PC-3 (cell line): ENCODE measurements around the gene TECTA. TPM values are rescaled to one million over a fixed set of nuclear protein-coding genes. Genes with fewer than 3 reads are reported as not detected.
"Not testable (repeated sequence)": the region's sequence is repeated elsewhere in the genome, so short reads cannot be mapped to it uniquely, and the experiment has no call there.

ENCODE experiments used
- ATAC-seq: fragments of 200-7000 bp; cut with Tn5 transposase; 2 replicates; pipeline ENCODE4 v1.9.1; 2020; ENCODE audit warnings: mild to moderate bottlenecking, moderate library complexity
- BruUV-seq: library from RNA; stranded (reverse); fragments of 400-500 nt; replicated peaks from 2 replicates; lab custom pipeline; 2021; lab: Mats Ljungman, UMichigan
- CTCF ChIA-PET: fragments of 300-600 bp; sonication (Branson Sonifier 250); formaldehyde crosslinking; loops from one replicate; lab custom pipeline; 2022; ENCODE audit warnings: antibody characterized with exemption; lab: Charles Lee
- POLR2A ChIA-PET: fragments of 300-600 bp; sonication (Branson Sonifier 250); formaldehyde crosslinking; loops from one replicate; lab custom pipeline; 2022; ENCODE audit warnings: antibody characterized with exemption; ENCODE audit not compliant: unreplicated experiment; lab: Charles Lee
- DNase-seq: peaks from one replicate; pipeline ENCODE4 v3.0.0-alpha.2; 2015
- H2AFZ ChIP-seq: fragments of 300-600 bp; sonication (generic); 2 replicates; pipeline ENCODE4 v1.6.0; 2016; ENCODE audit warnings: antibody characterized with exemption, low read length
- H3F3A ChIP-seq: fragments of 300-600 bp; sonication (generic); one replicate; pipeline ENCODE4 v1.6.0; 2017; ENCODE audit warnings: antibody characterized with exemption, low read length, control low read depth, mild to moderate bottlenecking; ENCODE audit not compliant: unreplicated experiment
- H3K27ac ChIP-seq: fragments of 300-600 bp; sonication (generic); 2 replicates; pipeline ENCODE4 v1.5.1; 2016; ENCODE audit warnings: mild to moderate bottlenecking, low read length
- H3K27me3 ChIP-seq: fragments of 300-600 bp; sonication (generic); 2 replicates; pipeline ENCODE4 v1.6.1; 2016; ENCODE audit warnings: low read length, mixed read lengths
- H3K36me3 ChIP-seq: fragments of 300-600 bp; sonication (generic); 2 replicates; pipeline ENCODE4 v1.6.1; 2016; ENCODE audit warnings: low read depth, mixed run types, low read length, mixed read lengths
- H3K4me1 ChIP-seq: fragments of 300-600 bp; sonication (generic); 2 replicates; pipeline ENCODE4 v1.5.1; 2016; ENCODE audit warnings: low read length; ENCODE audit not compliant: insufficient read depth
- H3K4me2 ChIP-seq: fragments of 300-600 bp; sonication (generic); 2 replicates; pipeline ENCODE4 v1.6.0; 2016; ENCODE audit warnings: low read length
- H3K4me3 ChIP-seq: fragments of 300-600 bp; sonication (generic); 2 replicates; pipeline ENCODE4 v1.5.1; 2016; ENCODE audit warnings: mild to moderate bottlenecking, low read length, mixed read lengths
- H3K79me2 ChIP-seq: fragments of 300-600 bp; sonication (generic); 2 replicates; pipeline ENCODE4 v1.6.1; 2017; ENCODE audit warnings: low read length, mixed read lengths
- H3K9ac ChIP-seq: fragments of 300-600 bp; sonication (generic); 2 replicates; pipeline ENCODE4 v1.6.0; 2016; ENCODE audit warnings: mild to moderate bottlenecking, low read length
- H3K9me2 ChIP-seq: fragments of 300-600 bp; sonication (generic); replicated peaks from 2 replicates; pipeline ENCODE4 v1.6.1; 2016; ENCODE audit warnings: mixed run types, low read length, mixed read lengths
- H3K9me3 ChIP-seq: fragments of 300-600 bp; sonication (generic); 2 replicates; pipeline ENCODE4 v1.6.1; 2016; ENCODE audit warnings: low read length, mixed read lengths
- H4K20me1 ChIP-seq: fragments of 300-600 bp; sonication (generic); 2 replicates; pipeline ENCODE4 v1.6.1; 2016; ENCODE audit warnings: low read length, mixed read lengths
- EZH2 ChIP-seq: fragments of 300-600 bp; sonication (generic); IDR thresholded peaks from one replicate; pipeline ENCODE4 v1.6.1; 2017; ENCODE audit warnings: antibody characterized with exemption, mild to moderate bottlenecking, low read length; ENCODE audit not compliant: unreplicated experiment
- EZH2phosphoT487 ChIP-seq: fragments of 300-600 bp; sonication (generic); IDR thresholded peaks from 2 replicates; pipeline ENCODE4 v1.6.1; 2018; ENCODE audit warnings: mild to moderate bottlenecking, antibody characterized with exemption, low read length, borderline replicate concordance
- intact Hi-C: fragments of 100-400 bp; cut with micrococcal nuclease; formaldehyde crosslinking; loops from 2 replicates; pipeline ENCODE4 v1.9.0; 2023
- total RNA-seq: library from RNA; depleted of rRNA; stranded (reverse); fragments of >200 nt; gene quantifications from 2 replicates; pipeline ENCODE4 v1.2.3, GENCODE V29; 2014; rRNA removed
- TF ChIP-seq, protein P1 (sequence below): fragments of 300-600 bp; sonication (generic); conservative IDR thresholded peaks from 2 replicates; pipeline ENCODE4 v1.5.1; 2017; ENCODE audit warnings: antibody characterized with exemption, low read depth, mild to moderate bottlenecking, low read length

Gene TECTA
- total RNA-seq, 1 experiment from 2014 or later, result 0.11 TPM

DNA sequence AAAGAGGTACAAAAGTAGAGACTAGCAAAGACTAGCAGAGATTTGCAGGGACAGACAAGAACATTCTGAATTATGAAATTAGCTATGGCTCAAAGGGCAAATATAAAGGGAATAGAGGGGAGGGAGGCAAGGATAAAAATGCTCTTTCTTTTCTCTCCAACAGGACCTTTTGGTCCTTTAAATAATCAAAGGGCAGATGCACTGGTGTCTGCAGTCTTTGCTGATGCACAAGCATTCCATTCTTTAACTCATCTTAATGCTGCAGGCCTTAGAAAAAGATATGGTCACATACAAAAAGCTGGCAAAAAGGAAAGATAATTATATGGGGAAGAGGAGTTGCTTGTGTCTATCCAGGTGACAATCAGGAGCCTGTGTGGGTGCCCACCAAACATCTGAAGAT, 137.9 kb downstream of the TECTA start:
- TF ChIP-seq EZH2, result no peak
- TF ChIP-seq EZH2phosphoT487, result no peak
- TF ChIP-seq, protein P1, sequence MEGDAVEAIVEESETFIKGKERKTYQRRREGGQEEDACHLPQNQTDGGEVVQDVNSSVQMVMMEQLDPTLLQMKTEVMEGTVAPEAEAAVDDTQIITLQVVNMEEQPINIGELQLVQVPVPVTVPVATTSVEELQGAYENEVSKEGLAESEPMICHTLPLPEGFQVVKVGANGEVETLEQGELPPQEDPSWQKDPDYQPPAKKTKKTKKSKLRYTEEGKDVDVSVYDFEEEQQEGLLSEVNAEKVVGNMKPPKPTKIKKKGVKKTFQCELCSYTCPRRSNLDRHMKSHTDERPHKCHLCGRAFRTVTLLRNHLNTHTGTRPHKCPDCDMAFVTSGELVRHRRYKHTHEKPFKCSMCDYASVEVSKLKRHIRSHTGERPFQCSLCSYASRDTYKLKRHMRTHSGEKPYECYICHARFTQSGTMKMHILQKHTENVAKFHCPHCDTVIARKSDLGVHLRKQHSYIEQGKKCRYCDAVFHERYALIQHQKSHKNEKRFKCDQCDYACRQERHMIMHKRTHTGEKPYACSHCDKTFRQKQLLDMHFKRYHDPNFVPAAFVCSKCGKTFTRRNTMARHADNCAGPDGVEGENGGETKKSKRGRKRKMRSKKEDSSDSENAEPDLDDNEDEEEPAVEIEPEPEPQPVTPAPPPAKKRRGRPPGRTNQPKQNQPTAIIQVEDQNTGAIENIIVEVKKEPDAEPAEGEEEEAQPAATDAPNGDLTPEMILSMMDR, result no peak
- H3K4me1 ChIP-seq, result peaks cover 21% of the 10 kb centered on the region
- BruUV-seq, result no TSS peak

DNA sequence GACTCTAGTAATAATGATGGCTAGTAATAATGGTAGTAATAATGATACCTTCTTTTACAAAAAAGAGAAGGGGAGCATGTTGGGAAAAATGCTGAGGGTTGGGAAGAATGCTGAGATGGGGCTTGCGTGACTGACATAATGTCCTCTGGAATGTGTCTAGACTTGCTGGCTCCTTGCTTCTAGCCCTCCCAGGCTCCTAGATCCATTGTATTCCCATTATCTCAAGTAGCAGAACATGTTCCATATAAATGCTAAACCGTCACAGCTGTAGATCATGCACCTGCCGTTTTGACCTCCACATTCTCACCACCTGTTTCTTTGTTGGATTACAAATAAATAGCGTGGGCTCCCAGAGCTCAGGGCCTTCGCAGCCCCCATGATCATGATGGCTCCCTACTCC, 139.0 kb downstream of the TECTA start:
- H3K27me3 ChIP-seq, DNase-seq, H3K4me2 ChIP-seq, H3K4me3 ChIP-seq, ATAC-seq, H3K36me3 ChIP-seq, BruUV-seq, intact Hi-C loops, CTCF ChIA-PET, H3K9ac ChIP-seq, H2AFZ ChIP-seq, H3F3A ChIP-seq, H3K9me3 ChIP-seq, H3K9me2 ChIP-seq, H4K20me1 ChIP-seq, H3K27ac ChIP-seq, H3K79me2 ChIP-seq: not testable (repeated sequence)
- peaks cover 21% of the 10 kb centered on the region for H3K4me1 ChIP-seq
- POLR2A ChIA-PET, result interaction anchor here (0.6 kb wide), 1 partner anchor 28 kb away, joined by 3 read pairs; no protein-coding TSS in a partner anchor

More for the DNA sequence above, 137.9 kb downstream of the TECTA start:
- Histone ChIP-seq H3K9me2 (no peaks in the 10 kb centered on the region), H3K4me3 (no peak overlapping the region), H3F3A (no peaks in the 10 kb centered on the region), H3K9me3 (no peaks in the 10 kb centered on the region), H3K36me3 (no peaks in the 10 kb centered on the region), H2AFZ (no peak overlapping the region), H3K4me2 (no peak overlapping the region), H3K27me3 (no peaks in the 10 kb centered on the region), H3K79me2 (no peaks in the 10 kb centered on the region), H4K20me1 (no peaks in the 10 kb centered on the region), H3K9ac (0 out of 2 replicates have a peak overlapping the region, but pooled peaks have one; percentile 6), H3K27ac (peak overlapping the region; percentile 78)
- no peak for DNase-seq
- ChIA-PET CTCF (no interaction called here), POLR2A (no interaction called here)
- intact Hi-C loops, result no loop called here
- ATAC-seq, result no peak

DNA sequence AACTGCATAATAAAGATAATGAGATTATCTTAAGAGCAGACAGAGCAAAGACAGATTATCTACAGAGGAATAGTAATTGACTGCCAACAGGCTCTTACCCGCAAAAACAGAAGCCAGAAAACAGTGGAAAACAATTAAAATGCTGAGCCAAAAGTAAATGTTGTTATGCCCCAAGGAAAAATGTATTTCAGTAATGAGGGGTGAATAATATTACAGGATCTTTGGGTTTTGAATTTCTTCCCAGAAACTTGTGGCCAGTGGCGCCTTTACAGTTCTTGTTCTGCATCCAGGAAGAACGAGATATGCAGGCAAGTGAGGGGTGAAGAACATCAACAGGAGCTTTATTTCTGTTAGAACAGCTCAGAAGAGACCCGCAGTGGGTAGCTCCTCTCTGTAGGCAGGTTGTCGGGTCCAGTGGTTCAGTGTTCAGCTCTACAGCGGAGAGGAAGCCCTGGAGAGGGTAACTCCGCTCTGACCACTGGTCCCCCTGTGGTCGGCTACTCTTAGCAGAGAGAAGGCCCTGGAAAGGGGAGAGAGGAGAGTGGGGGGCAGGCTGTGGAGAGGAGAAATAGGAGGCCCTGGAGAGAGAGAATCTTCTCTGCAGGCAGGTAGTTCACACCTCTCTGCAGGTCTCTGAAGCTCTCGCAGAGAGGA, 139.7 kb downstream of the TECTA start:
- intact Hi-C loops, result no loop called here

More for the DNA sequence above, 139.7 kb downstream of the TECTA start:
- Histone ChIP-seq H3K4me3 (no peak overlapping the region), H3K9ac (no peak overlapping the region), H4K20me1 (no peaks in the 10 kb centered on the region), H3K27me3 (no peaks in the 10 kb centered on the region), H2AFZ (no peak overlapping the region), H3K9me2 (no peaks in the 10 kb centered on the region), H3F3A (no peaks in the 10 kb centered on the region), H3K4me1 (peaks cover 21% of the 10 kb centered on the region), H3K9me3 (no peaks in the 10 kb centered on the region), H3K79me2 (no peaks in the 10 kb centered on the region), H3K4me2 (no peak overlapping the region), H3K27ac (no peak overlapping the region), H3K36me3 (no peaks in the 10 kb centered on the region)
- CTCF ChIA-PET, result no interaction called here
- POLR2A ChIA-PET, result no interaction called here
- no TSS peak for BruUV-seq
- TF ChIP-seq EZH2 (no peak), EZH2phosphoT487 (no peak)
- TF ChIP-seq, protein P1, result no peak
- DNase-seq (no peak), ATAC-seq (no peak; the same call in 1 of the 2 replicates)

Other genes with a start within 250 kb of the TECTA start
- gene TBCEL, start 77.1 kb upstream of the TECTA start, total RNA-seq, result 6.6 and 7.8 TPM in 2 replicates
- 38.4 and 43.0 TPM in 2 replicates for gene SC5D, start 191.5 kb downstream of the TECTA start, total RNA-seq